Right lobe of liver (tissue), 4 donors: Measurements from ENCODE around the gene NTN1.

ENCODE experiments used
- POLR2A ChIP-seq: fragments of 450-650 bp; IDR thresholded peaks from one replicate; pipeline ENCODE4 v1.6.1; 2017; ENCODE audit warnings: antibody characterized with exemption, mild to moderate bottlenecking
- TF ChIP-seq, protein P1 (sequence below), 4 donors: fragments of 200-600 bp in 3 of 4; fragments of 450-650 bp in 1 of 4; IDR thresholded peaks; one replicate each; pipeline versions ENCODE4 v1.5.1 to v1.8.0; 2016 to 2022; ENCODE audit warnings: antibody characterized with exemption in 4 of 4, mild to moderate bottlenecking in 2 of 4
- donor health status: DM: no; HTN: no; CAD: no.
- donor health status: DM: no; HTN: no; CAD: no.
- donor health status: DM: no; HTN: yes; CAD: no.

- TF ChIP-seq, protein P1, sequence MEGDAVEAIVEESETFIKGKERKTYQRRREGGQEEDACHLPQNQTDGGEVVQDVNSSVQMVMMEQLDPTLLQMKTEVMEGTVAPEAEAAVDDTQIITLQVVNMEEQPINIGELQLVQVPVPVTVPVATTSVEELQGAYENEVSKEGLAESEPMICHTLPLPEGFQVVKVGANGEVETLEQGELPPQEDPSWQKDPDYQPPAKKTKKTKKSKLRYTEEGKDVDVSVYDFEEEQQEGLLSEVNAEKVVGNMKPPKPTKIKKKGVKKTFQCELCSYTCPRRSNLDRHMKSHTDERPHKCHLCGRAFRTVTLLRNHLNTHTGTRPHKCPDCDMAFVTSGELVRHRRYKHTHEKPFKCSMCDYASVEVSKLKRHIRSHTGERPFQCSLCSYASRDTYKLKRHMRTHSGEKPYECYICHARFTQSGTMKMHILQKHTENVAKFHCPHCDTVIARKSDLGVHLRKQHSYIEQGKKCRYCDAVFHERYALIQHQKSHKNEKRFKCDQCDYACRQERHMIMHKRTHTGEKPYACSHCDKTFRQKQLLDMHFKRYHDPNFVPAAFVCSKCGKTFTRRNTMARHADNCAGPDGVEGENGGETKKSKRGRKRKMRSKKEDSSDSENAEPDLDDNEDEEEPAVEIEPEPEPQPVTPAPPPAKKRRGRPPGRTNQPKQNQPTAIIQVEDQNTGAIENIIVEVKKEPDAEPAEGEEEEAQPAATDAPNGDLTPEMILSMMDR (IDR thresholded peaks at IDR 0.05) = no peak
- no peak for TF ChIP-seq POLR2A
These were observed 1.5 kb downstream of the NTN1 start for GRCh38 chr17:9022573-9023391.
